GM19452 (cell line): ENCODE data around the gene SEZ6.

ENCODE experiments used
- ATAC-seq: cut with Tn5 transposase; IDR thresholded peaks from one replicate; pipeline ENCODE4 v1.9.1; 2021; ENCODE audit not compliant: unreplicated experiment

SEZ6 gene

DNA sequence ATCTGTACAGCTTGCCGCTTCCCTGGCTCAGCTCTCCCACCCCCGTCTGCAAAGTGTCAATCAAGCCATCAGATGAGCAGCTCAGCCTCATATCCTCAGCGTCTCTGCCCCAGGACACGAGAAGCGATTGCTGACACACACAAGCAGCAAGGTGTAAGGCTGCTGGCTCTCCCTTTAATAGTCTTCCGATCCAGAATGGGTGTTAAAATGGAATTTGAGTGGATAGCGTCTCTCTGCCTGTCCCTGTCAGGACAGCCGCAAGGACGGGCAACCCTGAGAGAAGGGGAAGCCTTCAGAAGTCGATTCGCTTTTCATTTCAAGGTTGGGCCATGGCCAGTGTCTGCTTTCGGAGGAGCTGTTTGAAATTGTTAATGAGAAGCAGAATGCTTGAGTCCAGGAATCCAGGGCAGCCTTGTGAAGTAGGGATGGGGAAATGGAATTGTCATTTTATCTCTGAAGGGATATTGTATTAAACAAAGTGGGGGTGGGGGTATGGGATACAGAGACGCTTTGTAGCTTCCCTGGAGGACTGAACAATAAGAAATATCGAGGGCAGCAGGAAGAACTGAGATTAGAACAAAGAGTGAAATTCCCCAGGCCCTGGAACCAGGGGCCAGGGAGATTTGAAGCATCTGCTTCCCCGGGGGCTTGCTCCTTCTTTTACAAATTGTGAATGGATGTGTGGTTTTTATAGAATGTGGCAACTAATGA lies 32.4 kb upstream of the SEZ6 start:
- no peak for ATAC-seq

DNA sequence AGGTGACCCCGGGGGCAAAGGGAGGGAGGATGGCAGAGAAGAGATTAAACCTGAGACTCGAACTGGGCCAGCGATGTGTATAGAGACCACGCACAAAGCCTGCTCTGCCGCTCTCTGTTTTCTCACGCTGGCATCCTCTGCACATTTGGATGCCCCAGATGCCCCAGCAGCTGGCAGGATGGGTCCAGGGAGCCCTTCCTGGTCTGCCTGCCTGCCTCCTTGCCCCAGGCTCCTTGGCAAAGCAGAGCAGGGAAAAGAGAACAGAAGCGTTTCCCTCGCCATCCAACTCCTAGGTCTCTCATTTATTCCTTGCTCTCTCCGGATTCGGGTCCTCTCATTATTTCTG lies 31.9 kb upstream of the SEZ6 start:
- no peak for ATAC-seq

DNA sequence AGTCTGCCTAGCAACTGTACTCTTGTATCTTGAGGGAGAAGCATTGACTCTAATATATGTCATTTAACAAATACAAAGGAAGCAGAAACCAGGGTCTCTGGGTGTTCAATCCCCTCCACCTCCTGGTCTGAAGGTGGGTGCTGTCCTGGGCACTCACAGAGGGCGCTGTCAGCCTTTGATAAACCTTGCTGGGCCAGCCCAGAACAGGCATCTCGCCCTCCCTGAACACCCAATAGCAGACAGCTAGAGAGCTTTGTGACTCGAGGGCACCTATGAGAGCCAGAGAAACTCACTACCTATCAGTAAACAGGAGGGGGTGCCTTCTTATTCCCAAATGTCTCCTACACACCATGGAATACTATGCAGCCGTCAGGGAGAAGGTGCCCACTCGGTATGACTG lies 30.8 kb upstream of the SEZ6 start:
- no peak for ATAC-seq

DNA sequence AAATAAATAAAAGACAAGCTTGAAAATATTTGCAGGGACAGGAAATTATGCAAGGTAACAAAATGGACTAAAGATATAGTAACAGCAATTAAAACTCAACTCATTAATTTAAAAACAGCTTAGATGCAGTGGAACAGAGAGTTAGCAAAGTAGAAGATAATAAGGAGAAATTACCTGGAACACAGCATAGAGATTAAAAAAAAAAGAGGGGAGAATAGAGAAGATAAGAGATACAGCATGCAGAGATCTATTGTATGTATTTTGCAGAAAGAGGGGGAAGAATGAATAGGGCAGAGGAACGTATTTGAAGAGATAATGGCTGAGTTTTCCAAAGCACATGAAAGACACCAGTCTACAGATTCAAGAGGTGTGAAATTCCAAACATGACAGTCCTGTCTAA lies 28.7 kb upstream of the SEZ6 start:
- no peak for ATAC-seq

DNA sequence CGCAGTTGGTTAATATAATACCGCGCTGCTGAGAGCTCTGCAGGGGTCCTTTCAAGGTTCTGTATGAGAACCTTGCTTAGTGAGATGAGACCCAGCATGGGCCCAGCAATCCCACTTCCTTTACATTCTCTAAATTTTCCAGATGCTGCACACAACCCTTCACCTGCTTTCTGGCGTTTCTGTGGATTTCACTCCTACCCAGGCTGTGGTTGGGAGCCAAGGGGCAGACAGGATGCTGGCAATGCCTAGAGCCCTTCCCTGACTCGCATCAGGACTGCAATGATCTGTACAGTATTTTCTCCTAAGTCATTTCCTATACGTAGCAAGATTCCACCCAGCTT lies 27.0 kb upstream of the SEZ6 start:
- no peak for ATAC-seq

DNA sequence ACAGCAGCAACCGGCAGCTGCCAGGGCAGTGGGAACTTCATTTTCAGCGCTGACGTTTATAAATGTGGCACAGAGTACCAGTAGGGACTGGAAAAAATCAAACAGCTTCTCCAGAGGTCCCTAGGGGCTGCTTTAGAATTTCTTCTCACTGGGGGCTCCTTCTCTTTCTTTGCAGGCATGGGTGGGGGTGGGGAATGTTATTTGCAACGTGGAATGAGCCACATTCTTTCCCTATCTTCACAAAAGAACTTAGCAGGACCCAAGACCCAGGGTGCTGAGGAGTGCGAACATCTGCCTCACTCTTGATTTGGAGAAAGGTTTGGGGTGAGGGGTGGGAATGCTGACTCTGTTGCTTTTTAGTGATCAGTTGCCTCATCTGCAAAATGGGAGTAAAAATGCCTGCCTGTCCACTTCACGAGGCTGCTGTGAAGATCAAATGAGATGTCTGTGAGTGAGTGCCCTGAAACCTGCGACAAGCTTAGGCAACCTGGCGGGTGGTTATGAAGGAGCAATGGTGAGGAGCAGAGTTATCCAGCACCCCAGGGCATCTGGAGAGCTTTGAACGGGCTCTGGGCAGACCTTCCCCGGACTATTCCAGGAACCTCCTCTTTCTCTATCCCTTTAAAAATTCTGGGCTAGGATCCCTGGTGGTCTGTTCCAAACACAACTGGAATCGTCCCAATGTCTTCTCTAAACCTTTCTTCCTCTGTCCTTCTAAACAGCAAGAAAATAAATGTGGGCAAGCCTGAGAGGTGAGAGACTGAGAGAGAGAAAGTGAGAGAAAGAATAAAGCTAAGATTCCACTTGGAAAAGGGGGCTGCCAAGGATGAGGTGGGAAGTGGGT lies 26.4 kb upstream of the SEZ6 start:
- ATAC-seq: no peak

DNA sequence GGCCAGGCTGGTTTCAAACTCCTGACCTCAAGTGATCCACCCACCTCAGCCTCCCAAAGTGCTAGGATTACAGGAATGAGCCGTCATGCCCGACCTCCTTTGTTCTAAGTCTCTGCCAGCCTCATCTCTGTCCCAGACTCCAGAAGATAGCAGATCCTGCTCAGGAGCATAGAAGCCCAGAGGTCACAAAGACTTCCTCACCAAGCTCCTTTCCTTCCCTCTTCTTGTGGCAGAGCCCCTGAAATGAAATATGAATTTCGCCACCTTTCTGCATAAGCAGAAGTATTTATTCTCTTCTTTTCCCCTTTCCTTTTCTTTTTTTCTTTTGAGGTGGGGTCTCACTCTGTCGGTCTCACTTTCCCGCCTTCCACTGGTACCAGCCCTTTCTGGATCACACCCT lies 25.7 kb upstream of the SEZ6 start:
- no peak for ATAC-seq

DNA sequence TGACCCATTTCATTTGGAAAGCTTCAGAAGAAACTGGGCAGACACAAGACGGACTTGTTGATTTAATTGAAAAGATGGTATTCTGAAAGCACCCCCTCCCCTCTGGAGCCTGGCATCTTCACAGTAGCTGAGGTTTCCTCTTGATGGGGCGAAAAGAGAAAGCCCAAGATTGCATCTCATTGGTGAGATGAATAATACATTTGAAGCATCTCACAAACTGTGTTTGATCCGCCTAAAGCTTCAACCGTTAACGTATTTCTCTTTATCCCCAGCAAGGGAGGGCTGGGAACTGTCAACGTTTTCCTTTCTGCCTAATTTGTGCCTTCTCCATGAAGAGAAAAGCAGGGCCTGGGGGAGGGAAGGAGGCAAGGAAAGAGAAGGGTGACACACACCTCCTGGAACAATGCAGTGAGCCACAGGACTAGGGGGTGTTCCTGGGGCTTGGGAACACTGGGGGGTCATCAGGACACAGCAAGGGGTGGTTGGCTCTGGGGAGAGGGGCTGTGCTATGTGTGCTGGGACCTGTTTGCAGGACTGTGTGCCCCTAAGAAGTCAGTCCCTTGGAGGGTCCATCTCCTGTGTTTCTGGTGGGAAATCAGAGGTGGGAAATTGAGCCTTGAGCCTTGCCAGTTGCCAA lies 18.6 kb upstream of the SEZ6 start:
- no peak for ATAC-seq

DNA sequence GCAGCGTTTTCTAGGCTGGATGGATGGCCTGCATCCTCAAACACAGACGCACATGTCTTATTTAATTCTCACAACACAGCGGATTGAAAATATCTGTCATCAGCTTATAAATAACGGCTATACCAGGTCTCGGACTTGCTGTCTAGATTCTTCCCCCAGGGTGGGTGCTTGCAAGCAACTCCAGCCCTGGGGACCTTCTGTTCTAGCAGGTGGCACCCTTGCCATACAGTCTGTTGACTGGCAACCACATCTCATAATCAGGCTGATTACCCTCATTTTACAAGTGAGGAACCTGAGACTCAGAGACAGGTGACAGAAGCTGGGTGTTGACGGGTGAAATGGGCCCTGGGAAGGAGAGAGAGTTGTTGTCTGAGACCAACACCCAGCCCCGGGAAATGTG lies 16.2 kb upstream of the SEZ6 start:
- no peak for ATAC-seq

DNA sequence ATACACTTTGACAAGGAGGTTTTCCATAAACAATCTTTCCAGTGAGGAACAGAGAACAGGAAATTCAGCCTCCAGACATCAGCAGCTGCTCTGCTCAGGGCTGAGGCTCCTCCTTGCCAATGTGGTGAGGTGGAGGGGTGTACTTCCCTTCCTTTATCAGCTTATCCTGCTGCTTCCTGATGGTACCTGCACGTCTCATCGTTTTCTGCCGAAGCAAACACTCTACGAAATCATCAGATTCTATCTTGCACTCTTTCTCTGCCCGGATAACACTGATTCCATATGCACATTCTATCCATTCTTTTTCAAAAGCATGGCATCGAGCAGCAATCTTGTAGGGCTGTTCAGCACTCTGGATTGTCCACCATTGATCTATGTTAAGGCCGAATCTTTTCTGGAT lies 15.4 kb upstream of the SEZ6 start:
- no peak for ATAC-seq

DNA sequence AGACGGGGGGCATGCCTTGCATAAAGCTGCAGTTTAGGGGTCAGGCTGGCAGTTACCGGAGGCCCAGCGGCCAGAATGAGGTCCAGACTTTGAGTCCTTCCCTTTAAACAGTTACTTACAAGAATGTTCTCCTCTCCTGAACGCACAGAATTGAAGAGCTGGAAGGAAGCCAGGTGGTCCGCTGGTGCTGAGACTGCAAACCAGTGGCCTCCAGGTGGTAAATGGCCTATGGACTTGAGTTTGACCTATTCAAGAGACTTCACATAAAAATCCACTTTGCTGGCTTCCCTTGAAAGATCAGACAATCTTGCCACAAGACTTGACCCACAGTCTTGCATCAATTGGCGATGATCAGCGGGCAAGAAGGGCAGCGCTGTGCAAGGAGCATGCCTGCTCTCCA lies 14.7 kb upstream of the SEZ6 start:
- ATAC-seq: no peak

DNA sequence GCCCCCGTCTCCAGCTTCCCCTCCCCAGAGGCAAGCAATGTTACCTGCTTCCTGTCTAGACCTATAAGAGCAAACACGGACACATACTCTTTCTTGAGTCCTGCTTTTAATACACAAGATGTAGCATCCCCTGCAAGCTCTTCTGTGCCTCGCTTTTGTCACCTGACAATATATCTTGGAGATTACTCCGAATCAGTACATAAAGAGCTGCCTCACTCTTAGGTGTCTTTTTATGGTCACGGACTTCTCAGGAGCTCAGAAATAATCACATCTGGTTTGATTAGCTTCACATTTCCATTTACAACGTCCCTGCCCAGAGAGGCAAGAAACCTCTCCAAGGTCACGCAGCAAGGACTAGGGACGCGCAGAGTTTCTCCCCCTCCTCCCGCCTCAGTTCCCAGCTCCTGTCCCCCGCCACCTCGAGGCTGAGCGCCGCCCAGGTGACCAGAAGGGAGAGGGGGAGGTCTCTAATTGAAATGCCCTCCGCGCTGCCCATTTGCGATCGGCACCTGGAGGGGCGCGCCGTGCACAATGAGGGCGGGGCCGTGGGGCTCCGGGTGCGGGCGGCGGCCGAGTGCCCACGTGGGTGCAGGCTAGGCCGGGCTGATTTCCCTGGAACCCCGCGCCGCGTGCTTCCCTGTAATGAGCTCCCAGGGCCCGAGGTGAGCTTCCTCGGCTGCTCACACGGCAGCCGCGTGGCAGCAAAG lies 13.8 kb upstream of the SEZ6 start:
- ATAC-seq: no peak

DNA sequence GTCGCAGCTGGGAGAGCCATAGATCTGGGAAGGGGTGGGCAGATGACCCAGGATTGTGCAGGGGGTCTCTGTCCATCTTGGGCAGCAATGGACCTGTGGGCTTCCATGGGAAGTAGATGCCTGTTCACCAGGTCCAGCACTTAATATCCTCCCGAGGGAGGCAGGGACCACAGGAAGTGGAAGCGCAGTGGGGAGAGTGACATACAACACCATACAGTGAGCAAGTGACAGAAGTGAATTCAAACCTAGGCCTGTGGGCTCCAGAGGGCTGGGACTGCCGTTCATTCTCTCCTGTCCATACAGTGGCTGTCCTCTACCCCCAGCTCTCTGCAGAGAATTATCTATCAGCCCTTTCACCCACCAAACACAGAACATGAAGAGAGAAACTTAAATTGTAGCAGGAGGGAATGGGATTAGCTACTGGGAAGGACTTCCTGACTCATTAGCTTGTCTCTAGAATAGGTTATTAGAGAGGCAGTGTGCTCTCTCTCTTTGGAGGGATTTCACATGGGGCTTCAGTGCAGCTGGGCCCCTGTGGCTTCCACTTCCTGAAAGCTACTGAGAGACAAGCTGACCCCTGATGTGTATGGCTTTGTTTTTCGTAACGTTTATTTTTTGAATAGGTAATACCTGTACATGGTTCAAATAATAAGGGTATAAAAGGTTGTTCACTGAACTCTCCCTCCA lies 13.1 kb upstream of the SEZ6 start:
- no peak for ATAC-seq

DNA sequence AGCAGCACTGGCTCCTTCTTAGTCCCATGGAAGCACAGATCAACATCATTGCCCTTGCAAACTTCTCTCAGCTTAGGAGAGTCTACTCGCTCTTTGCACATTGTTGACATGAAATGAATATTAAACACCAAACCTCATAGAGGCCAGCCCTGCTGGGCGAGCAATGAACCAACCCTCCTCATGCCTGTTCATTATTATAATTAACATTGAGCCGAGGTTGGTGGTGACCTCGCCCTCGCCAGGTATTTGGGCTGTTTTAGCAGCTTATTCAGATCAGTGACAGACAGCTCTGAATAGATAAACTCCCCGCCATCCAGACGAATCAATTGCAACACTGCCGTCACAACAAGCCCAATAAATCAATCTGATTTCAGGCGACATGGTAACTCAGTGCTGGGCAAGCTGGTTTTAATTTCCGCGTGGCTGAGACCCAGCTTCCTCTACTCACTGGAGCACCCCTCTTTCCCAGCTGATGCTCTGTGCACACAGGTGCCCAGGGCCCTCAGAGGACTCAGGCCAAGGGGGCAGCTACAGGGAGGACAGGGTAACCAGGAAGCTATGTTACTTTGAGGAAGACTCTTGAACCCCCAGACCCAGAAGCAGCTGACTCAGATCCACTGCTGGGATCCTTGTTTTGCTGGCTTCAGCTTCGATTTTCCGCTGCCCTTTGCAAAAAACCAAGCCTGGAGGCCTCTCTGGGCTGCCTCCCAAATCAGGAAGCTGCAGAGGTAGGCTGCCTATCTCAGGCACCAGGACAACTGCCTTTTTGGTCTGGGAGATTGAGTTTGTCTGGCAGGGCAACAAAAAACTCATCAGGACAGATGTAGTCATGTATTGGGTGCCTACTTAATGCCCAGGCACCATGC lies 10.7 kb upstream of the SEZ6 start:
- no peak for ATAC-seq

DNA sequence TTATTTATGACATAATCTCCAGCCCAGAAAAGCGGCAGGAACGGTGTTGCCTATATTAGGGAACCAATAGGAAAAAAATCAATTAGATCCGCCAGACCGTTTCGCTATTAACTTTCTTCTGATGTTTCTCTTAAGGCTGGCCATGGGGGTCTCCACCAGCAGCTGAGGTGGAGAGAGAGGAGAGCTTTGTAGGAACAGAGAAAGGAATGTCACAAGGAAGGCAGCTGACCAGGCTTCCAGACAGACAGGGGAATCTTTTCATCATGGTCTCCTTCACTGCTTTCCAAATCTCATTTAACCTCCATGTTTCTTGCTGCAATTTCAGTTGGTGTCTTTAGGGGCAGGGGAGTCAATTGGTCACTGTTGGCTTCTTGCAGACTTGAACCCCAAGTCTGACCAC lies 8.9 kb upstream of the SEZ6 start:
- no peak for ATAC-seq

DNA sequence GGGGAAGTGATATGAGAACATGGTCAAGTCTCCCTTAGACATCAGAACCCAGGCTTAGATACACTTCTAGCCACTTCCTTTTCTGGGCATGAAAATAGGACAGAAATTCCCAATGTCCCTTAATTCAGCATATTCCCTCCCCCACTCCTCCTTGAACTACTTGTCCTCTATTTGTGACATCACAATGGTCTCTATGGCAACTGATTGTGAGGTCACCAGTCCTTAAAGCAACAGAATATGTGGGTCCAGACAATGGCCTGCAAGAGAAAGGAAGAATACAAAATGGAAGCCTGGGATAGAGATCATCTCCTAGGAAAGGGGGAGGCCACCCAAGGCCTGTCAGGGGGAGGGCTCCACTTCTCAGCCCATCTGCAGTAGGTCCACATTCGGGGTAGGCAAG lies 6.7 kb upstream of the SEZ6 start:
- no peak for ATAC-seq

DNA sequence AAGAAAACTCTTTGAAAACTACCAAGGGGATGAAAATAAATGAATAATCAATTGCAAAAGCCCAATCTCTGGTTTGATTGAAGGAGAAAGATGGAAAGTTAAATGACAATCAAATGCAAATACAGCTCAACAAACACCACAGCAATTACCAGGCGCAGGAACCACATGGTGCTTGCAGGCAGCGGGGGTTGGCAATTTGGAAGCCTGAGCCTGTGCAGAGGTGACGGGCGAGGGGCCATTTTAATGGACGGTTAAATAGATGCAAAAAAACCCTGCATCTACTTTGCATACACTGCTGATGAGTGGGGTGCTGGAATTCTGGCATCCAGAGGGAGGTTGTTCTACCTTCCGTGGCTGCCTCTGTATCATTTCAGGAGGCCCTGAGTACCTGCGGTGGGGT lies 4.8 kb upstream of the SEZ6 start:
- ATAC-seq: no peak

DNA sequence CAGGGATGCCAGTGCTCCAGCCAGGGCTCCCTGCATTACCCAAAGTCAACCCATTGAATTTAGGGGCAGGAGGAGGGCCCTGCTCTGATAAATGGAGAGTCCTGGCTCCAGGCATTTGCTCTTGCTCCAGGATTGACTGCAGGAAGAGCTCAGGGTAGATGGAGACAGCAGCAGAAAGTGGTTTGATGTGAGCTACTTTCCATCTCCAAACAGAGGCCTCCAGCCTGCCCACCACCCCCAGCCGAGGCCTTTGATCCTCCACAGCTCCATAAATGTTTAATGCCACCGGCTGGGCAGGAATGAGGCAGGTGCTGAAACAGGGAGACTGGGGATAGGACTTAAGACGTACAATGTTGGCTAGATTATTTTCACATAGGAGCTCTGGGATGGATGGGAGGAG lies 4.3 kb upstream of the SEZ6 start:
- no peak for ATAC-seq

DNA sequence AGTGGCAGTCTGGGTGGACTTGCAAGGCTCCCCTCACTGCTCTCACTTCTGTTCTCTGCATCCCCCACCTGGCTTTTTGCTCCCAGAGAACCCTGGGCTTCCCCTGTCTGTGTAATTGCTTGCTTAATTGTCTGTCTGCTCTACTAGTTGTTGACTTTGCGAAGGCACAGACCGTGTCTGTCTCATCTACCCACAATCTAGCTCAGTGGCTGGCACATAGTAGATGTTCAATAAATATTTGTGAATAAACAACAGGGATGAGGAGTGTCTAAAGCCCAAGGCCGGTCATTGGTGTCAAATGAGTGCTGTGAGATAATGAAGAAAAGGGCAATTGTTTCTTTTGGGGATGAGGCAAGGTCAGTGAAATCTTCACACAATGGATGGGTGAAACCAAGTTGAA lies 2.8 kb upstream of the SEZ6 start:
- no peak for ATAC-seq

DNA sequence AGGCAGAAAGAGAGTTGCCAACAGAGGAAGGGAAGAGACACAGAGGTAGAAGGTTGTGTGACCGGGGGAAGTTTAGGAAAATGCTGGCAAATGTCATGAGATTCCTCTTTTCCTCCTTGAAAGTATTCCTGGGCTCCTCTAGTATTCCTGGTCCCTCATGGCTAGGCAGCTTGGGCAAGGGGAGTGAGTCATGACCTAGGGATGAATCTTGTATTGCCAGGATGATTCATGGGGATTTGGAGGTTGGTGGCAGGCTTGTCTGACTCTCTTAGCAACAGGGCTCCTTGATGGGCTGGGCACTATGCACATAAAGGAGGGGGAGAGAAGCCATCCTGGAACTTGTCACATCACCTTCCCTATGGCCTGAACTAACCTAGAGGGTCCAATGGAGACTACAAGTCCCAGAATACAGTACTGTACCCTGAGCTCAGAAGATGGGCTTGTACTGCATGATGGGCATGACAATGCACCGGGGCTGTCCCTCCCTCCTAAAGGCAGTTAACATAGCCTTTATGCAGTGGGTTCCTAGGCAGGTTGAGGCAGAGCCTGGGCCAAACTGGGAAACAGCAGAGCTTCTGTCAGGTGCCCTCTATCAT lies 2.1 kb upstream of the SEZ6 start:
- no peak for ATAC-seq
